Measurements from ENCODE around the gene NOLC1.

The NOLC1 gene

DNA sequence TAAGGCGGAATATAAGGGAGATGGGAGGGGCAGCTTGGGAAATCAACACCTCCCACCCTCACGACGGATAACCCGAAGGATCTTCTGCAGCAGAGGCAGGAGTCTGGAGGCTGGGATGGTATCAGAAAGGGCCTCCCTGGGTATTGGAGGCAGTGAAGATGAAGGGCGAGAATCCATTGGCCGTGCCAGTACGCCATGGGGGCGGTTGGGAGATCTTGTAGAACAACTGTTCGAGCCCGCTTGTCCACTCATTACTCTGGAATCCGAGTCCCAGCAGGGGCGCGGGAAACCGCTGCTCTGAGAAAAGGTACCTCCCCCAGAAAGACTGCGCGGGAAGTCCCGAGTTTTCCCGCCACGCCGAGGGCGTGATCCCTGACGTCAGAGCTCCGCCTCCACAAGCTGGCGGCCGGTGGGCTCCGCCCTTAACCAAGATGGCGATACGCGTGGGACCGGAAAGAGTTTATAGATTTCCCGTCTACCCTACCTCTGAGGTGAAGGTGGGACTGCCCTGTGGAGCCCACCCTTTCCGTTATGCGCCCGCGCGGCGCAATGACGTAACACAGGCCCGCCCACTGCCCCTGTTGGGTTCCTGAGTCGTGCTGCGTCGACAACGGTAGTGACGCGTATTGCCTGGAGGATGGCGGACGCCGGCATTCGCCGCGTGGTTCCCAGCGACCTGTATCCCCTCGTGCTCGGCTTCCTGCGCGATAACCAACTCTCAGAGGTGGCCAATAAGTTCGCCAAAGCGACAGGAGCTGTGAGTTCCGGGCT is at the start of gene NOLC1:
TSS of gene NOLC1 (plus strand) at position 616 of the 771 bp plus-strand sequence. CDS start at position 638, 22 bp downstream.
- TF ChIP-seq, protein P1, sequence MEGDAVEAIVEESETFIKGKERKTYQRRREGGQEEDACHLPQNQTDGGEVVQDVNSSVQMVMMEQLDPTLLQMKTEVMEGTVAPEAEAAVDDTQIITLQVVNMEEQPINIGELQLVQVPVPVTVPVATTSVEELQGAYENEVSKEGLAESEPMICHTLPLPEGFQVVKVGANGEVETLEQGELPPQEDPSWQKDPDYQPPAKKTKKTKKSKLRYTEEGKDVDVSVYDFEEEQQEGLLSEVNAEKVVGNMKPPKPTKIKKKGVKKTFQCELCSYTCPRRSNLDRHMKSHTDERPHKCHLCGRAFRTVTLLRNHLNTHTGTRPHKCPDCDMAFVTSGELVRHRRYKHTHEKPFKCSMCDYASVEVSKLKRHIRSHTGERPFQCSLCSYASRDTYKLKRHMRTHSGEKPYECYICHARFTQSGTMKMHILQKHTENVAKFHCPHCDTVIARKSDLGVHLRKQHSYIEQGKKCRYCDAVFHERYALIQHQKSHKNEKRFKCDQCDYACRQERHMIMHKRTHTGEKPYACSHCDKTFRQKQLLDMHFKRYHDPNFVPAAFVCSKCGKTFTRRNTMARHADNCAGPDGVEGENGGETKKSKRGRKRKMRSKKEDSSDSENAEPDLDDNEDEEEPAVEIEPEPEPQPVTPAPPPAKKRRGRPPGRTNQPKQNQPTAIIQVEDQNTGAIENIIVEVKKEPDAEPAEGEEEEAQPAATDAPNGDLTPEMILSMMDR (IDR thresholded peaks at IDR 0.05; ENCODE audit: insufficient read depth, missing control alignments) = no peak
- DNase-seq (ENCODE audit: insufficient read length, low spot score) = peak; percentile 85
- peak; percentile 44 for FAIRE-seq

DNA sequence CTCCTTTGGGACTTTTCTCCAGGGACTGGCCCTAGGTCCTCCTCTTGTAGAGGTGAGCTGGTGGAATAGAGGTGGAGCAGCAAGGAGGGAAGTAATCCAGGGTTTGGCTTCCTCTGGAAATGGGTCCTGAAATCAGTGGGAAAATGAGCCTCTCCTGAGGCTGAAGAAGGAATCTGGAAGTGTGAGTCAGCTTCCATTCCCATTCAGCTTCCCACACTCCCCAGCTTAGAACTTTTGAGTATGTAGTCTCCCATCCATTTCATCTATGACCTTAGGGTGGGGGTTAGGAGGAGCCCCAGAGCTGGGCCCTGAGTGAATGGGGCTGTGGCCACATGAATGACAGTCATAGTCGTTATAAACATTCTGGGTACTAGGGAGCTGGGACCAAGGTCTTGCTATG is 49.8 kb upstream of the NOLC1 start:
- TF ChIP-seq, protein P1 (IDR thresholded peaks at IDR 0.05; ENCODE audit: insufficient read depth, missing control alignments) = no peak
- no peak for DNase-seq (ENCODE audit: insufficient read length, low spot score)
- no peak for FAIRE-seq

DNA sequence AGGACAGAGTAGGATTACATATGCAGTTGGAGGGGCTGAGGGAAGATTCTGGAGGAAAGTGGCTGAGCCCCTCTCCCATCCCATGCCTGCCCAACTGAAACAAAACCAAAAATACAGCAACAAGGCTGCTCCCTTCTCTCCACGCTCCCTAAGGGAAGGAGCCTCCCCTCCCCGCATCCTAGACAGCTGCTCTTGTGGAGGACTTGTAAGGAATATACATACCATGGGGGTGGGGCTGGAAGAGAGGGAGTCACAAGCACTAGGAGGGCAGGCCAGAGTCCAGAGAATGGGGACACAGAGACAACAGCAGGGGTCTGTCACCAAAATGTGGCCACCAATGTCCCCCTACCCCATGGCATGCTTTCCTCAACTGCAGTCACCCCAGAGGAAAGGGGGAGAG is 45.2 kb upstream of the NOLC1 start:
- TF ChIP-seq, protein P1 (IDR thresholded peaks at IDR 0.05; ENCODE audit: insufficient read depth, missing control alignments) = no peak
- DNase-seq (ENCODE audit: insufficient read length, low spot score) (no peak), FAIRE-seq (no peak)

DNA sequence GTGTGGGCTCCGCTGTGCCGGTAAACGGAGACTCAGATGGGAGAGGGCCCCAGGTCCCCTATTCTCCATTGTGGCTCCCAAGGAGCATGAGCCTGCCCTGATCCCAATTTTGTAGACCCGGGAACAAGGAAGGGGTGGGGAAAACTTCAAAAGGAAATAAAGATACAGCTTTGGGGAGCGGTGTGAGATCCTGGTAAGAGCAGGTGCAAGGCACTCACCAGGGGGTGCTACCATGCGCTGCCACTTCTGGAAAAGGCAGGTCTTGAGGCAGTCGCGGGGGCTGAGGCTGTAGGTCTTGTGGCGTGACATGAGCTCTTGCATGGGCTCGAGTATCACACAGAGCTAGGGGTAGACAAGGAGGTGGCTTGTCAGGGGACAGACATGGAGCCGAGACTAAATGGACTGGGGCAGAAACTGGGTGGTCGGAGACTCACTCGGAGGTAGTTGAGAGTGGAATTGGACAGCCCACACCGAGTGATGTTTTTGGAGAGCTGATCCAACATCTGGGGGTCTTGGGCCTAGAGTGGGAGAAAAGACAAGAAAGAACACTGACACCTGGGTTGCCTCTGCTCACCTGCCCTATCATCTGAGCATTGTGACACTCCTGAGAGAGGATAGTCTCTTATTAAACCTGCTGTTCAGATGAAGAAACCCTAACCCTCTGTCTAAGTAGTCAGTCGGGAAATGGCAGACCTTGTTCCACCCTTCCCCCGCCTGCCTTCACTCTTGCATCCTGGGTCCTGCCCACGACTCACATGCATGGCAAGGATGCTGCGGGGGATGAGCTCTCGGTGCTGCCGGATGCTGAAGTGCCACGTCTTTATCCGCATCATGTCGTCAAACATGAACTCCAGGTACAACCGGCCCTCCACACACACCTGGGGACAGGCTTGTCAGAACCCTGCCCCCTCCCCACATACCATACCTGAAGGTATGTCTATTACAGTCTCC is 42.7 kb upstream of the NOLC1 start:
- FAIRE-seq (no peak), DNase-seq (ENCODE audit: insufficient read length, low spot score) (no peak)
- TF ChIP-seq, protein P1 (IDR thresholded peaks at IDR 0.05; ENCODE audit: insufficient read depth, missing control alignments) = no peak

DNA sequence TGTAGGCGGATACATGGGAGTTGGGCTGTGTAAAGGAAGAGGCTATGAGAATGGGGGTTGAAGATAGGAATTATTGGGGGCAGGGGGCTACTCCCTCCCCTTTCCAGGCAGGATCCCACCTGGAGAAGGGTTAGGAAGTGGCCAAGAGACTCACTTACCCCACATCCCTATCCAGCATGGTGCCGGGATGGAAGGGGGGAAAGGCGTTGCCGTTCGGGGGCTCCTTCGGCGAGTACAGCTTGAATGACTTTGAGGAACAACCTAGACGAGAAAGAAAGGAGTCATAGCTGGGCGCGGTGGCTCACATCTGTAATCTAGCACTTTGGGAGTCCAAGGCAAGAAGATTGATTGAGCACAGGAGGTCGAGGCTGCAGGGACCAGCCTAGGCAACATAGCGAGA is 40.9 kb upstream of the NOLC1 start:
- TF ChIP-seq, protein P1 (IDR thresholded peaks at IDR 0.05; ENCODE audit: insufficient read depth, missing control alignments) = no peak
- FAIRE-seq (no peak), DNase-seq (ENCODE audit: insufficient read length, low spot score) (no peak)

DNA sequence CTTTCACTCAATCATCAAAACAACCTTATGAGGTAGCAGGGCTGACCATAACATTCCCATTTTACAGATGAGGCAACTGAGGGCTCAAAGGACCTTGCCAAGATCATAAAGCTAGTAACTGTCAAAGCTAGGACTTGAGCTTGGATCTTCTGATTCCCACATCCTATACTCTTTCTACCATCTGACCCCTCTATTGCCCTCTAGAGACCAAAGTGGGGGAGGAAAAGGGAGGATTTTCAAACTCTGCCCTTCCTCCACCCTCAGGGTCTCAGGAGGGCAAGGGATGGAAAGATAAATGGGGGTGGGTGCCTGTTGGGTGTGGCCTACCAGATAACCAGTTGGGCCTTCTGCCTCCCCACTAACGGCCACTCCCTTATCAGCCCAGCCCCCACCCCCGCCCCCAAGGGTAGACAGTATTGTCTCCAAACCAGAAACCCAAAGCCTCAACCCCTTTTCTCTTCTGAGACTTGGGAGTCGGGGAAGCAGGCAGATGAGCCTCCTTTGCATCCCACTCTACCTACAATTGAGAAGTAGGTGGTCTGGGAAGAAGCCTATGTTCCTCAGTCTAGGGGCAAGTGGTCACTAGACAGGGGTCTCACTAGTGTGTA is 39.9 kb upstream of the NOLC1 start:
- DNase-seq (ENCODE audit: insufficient read length, low spot score) (no peak), FAIRE-seq (no peak)
- TF ChIP-seq, protein P1 (IDR thresholded peaks at IDR 0.05; ENCODE audit: insufficient read depth, missing control alignments) = peak; percentile 18
